ENCODE data around the gene ACTR3C.
"Not testable (repeated sequence)": the region's sequence is repeated elsewhere in the genome, so short reads cannot be mapped to it uniquely, and the experiment has no call there.

ACTR3C gene

GRCh38 chr7:150334108-150334507, 10.8 kb upstream of the ACTR3C start:
- DNase-seq, result no peak

DNA sequence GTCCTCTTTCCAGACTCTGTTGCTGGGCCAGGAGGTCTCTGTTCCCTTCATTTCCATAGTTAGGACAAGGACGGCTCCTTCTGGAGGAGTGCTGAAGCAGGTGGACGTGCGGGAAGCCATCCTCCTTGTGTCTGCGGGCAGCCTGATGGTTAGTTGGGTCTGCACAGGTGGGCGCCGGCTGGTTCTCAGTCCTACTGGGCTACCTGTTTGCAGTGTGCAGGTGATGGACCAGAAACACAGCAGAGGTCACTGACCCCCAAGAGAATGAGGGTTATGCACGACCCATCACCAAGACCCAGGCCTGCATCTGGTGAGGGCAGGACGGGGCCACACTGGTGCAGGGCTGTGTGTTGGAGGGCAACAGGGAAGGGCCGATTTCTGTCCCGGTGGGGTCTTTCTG, 10.3 kb upstream of the ACTR3C start:
- DNase-seq, result no peak

- no peak for DNase-seq
Observed at GRCh38 chr7:150332852-150333635, 9.7 kb upstream of the ACTR3C start.

DNA sequence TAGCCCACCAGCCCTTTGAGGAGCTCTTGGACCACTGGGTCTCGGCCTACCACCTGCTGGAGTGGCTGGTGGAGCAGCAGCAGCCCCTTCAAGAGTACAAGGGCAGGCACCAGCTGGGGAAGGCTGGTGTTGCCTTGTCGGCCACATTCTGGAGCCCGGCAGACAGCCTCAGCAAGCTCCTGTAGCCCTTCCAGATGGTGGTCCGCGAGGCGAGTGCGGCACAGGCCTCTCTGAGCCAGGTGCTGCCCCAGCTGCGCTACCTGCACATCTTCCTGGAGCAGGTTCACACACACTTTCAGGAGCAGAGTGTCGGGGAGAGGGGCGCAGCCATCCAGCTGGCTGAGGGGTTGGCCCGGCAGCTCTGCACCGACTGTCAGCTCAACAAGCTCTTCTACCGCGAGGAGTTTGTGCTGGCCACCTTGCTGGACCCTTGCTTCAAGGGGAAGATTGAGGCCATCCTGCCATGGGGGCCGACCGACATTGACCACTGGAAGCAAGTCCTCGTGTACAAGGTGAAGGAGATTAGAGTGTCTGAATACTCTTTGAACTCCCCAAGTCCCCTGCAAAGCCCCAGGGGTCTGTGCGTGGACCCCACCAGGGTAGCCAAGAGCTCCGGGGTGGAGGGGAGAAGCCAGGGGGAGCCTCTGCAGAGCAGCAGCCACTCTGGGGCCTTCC, 7.0 kb upstream of the ACTR3C start:
- DNase-seq, result no peak

DNA sequence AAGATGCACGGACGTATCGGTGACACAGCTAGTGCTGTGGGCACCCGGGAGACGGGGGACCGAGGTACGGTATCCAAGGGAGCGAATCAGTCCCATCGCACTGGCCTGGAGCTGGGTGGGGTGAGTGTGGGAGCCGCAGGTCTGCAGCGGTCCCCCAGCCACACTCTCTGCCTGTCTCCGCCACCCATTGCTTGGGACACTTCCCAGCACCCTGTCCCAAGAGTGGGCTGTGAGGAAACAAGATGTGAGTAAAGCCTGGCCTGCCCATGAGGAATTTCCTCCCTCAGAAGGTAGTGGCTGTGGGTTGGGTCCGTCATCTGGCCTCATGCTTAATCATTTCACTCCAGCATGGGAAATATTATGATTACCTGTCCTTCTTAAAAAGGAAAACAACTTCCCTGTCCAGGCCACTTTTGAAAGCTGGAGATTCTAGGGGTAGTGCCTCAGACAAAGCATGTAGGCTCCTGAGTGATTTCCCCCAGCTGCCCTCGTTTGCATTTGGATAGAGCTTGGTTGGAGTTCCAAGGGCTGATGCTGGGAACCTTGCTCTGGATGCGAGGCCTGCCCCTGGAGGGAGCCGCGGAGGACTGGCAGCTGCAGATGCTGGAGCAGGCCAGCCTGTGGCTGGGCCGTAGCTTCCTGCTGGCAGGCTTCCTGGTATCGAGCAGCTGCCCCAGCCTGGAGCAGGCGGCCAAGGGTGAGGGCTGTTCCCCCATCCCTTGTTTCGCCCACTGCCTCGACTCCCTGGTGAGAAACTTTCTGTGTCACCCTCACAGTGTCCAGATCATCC, 6.2 kb upstream of the ACTR3C start:
- no peak for DNase-seq

- DNase-seq, result no peak
Observed at GRCh38 chr7:150327308-150327707, 4.0 kb upstream of the ACTR3C start.

DNA sequence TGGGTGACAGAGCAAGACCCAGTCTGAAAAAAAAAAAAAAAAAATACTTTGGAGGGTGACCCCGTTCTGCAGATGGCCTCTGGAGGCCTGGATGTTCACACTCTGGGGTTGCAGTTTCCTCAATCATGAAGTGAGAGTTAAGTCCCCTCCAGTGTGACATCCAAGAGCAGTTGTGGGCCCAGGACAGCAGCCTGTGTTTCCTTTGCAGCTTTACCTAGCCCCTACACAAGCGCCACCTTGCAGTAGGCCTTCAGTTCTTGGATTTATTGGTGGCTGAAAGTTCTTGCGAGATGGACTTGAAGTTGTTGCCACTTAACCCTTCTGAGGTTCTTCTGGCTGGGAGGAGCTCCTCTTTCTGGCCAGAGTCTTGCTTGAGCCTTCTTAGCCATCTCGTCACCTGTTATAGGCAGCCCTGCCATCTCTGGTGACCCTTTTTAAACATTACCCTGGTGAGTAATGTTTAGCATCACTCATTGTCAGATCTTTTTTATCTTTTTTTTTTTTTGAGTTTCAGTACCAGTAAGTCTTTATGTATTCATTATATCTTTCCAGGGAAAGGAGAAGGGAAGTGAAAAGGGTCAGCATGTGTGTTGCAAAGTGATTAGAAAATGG, 3.4 kb upstream of the ACTR3C start:
- DNase-seq, result no peak

- DNase-seq, result no peak
Observed at GRCh38 chr7:150325901-150326300, 2.6 kb upstream of the ACTR3C start.

GRCh38 chr7:150325110-150325611, 1.8 kb upstream of the ACTR3C start:
- DNase-seq, result no peak

DNA sequence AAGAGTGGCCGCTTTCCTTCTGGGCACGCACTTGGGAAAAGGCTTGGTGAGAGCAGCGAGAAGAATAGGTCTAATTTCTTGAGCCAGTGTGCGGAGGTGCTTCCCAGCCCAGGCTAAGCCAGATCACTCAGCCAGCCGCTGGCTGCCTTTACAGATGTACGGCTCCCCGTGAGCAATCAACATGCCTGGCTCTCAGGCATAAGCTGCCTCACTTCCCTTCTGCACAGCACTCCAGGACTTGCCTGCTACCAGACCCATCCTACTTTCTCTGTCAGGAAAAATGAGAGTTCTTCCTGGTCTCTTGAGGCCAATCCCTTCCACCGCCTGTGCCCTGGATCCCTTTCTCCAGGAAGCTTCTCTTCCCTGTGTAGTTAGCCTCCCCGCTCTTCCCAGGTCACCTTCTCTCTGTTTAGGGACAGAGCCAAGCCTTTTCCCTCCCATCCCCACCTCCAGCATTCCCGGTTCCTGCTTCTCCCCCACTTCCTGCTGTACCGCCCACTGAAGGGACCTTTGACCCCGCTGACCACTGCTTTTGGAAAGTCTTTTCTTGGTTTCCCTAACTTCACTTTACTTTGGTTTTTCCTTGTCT, 1.1 kb upstream of the ACTR3C start:
- no peak for DNase-seq

GRCh38 chr7:150323682-150324372, 482 bp upstream of the ACTR3C start:
- DNase-seq, result no peak

DNA sequence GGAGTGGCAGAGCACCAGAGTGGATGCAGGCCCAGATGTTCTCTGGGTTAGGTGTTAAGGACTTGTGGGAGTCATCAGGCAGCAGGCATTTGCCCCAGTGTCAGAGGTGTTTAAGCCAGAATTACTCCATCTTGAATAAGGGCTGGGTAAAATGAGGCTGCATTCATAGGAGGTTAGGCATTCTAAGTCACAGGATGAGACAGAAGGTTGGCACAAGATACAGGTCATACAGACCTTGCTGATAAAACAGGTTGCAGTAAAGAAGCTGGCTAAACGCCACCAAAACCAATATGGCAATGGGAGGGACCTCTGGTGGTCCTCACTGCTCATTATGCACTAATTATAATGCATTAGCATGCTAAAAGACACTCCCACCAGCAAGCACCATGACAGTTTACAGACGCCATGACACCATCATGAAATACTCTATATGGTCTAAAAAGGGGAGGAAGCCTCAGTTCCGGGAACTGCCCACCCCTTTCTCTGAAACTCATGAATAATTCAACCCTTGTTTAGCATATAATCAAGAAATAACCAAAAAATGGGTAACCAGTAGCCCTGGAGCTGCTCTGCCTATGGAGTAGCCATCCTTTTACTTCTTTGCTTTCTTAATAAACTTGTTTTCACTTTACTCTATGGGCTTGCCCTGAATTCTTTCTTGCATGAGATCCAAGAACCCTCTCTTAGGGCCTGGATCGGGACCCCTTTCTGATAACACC, 1.1 kb downstream of the ACTR3C start:
- no peak for DNase-seq

- no peak for DNase-seq
Observed at GRCh38 chr7:150321788-150322113, 1.6 kb downstream of the ACTR3C start.

DNA sequence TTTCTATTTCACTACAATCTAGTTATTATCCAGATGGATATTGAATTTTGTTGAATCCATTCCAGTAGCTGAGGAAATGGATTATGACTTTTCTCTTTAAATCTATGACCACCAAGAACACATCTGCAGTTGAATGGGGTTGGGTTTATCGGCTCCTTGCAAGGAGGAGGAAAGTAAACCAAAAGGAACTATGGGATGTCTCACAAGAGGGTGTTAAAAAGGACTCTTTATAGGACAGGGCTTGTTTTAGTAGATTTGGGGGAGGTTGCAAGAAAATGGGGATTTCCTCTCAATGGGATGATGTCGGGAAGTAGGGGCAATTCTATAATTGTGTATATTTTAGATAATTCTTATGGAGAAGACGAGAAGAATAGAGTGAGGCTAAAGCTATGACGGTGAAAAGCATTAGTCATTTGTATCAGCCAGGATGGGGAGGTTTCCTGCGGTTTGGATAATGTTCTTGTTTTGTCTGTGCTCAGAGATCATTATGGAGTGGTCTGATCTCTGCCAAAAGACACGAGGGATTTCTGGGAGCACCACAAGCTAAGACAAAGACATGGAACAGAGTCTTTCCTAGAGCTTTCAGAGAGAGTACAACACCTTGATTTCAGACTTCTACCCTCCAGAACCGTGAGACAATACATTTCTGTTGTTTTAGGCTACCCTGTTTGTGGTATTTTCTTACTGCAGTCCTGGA, 5.4 kb downstream of the ACTR3C start:
- no peak for DNase-seq

GRCh38 chr7:150316987-150317386, 6.4 kb downstream of the ACTR3C start:
- not testable (repeated sequence) for DNase-seq

- no peak for DNase-seq
Observed at GRCh38 chr7:150314639-150315239, 8.6 kb downstream of the ACTR3C start.

GRCh38 chr7:150313870-150314269, 9.5 kb downstream of the ACTR3C start:
- no peak for DNase-seq

GRCh38 chr7:150313367-150313809, 10.0 kb downstream of the ACTR3C start:
- DNase-seq, result no peak

GRCh38 chr7:150312649-150313366, 10.5 kb downstream of the ACTR3C start:
- not testable (repeated sequence) for DNase-seq

GRCh38 chr7:150311711-150312110, 11.6 kb downstream of the ACTR3C start:
- DNase-seq, result no peak

All from NCI-H1105 (cell line).